H1 (cell line): ENCODE data around the gene NRN1. TPM values are rescaled to one million over a fixed set of nuclear protein-coding genes. Genes with fewer than 3 reads are reported as not detected.

Source experiments
- CEBPB ChIP-seq: IDR thresholded peaks from 2 replicates; pipeline ENCODE4 v1.6.1; 2012; ENCODE audit warnings: low read depth, low read length
- EGR1 ChIP-seq: IDR thresholded peaks from 2 replicates; pipeline ENCODE4 v1.6.1; 2011; ENCODE audit warnings: low read depth, low read length, borderline replicate concordance
- EP300 ChIP-seq, 2 experiments: IDR thresholded peaks; 1 replicate in 1 of 2; 2 replicates in 1 of 2; pipeline ENCODE4 v1.6.1; 2011 to 2012; ENCODE audit warnings: low read depth in 2 of 2, low read length in 2 of 2, mild to moderate bottlenecking in 2 of 2, borderline replicate concordance in 1 of 2, inconsistent platforms in 1 of 2, moderate library complexity in 1 of 2
- HDAC2 ChIP-seq, 2 experiments: fragments of 300-600 bp in 1 of 2; sonication (generic) in 1 of 2; IDR thresholded peaks; 2 replicates each; pipeline ENCODE4 v1.6.1; 2011 to 2012; ENCODE audit warnings: low read depth in 2 of 2, low read length in 2 of 2, mild to moderate bottlenecking in 2 of 2, moderate library complexity in 2 of 2, borderline replicate concordance in 1 of 2, inconsistent platforms in 1 of 2
- KDM4A ChIP-seq: IDR thresholded peaks from one replicate; pipeline ENCODE4 v1.7.1; 2012; ENCODE audit warnings: low read depth, mild to moderate bottlenecking, moderate library complexity, low read length, inconsistent platforms; ENCODE audit not compliant: severe bottlenecking
- KDM5A ChIP-seq: fragments of 200-600 bp; IDR thresholded peaks from 2 replicates; pipeline ENCODE4 v1.7.1; 2012; ENCODE audit warnings: mild to moderate bottlenecking, low read length, inconsistent platforms, mixed read lengths
- NANOG ChIP-seq: IDR thresholded peaks from 2 replicates; pipeline ENCODE4 v1.6.1; 2011; ENCODE audit warnings: low read length, low read depth, mild to moderate bottlenecking, inconsistent platforms; ENCODE audit not compliant: insufficient read depth, poor library complexity, severe bottlenecking
- NRF1 ChIP-seq: IDR thresholded peaks from 2 replicates; pipeline ENCODE4 v1.6.1; 2011; ENCODE audit warnings: mild to moderate bottlenecking, low read depth, low read length, improper control_type of control experiment
- POLR2A ChIP-seq, 2 experiments: IDR thresholded peaks; 1 replicate in 1 of 2; 2 replicates in 1 of 2; pipeline ENCODE4 v1.6.1; 2011; ENCODE audit warnings: low read depth in 2 of 2, low read length in 2 of 2, mild to moderate bottlenecking in 2 of 2; ENCODE audit errors: control extremely low read depth in 1 of 2
- POU5F1 ChIP-seq: IDR thresholded peaks from 2 replicates; pipeline ENCODE4 v1.6.1; 2011; ENCODE audit warnings: low read depth, mild to moderate bottlenecking, low read length, moderate library complexity
- SAP30 ChIP-seq: fragments of 300-600 bp; sonication (generic); IDR thresholded peaks from 2 replicates; pipeline ENCODE4 v1.7.1; 2012; ENCODE audit warnings: low read length, moderate library complexity, mild to moderate bottlenecking, inconsistent platforms; ENCODE audit not compliant: insufficient read depth, insufficient replicate concordance
- SIN3A ChIP-seq, 2 experiments: IDR thresholded peaks in 1 of 2; conservative IDR thresholded peaks in 1 of 2; 2 replicates each; pipeline ENCODE4 v1.6.1; 2011 to 2012; ENCODE audit warnings: low read length in 2 of 2, improper control_type of control experiment in 1 of 2, low read depth in 1 of 2, mild to moderate bottlenecking in 1 of 2
- SIRT6 ChIP-seq: IDR thresholded peaks from one replicate; pipeline ENCODE4 v1.7.1; 2012; ENCODE audit warnings: low read length, inconsistent platforms
- SIX5 ChIP-seq: IDR thresholded peaks from 2 replicates; pipeline ENCODE4 v1.6.1; 2011; ENCODE audit warnings: mild to moderate bottlenecking, low read depth, low read length
- SP4 ChIP-seq: IDR thresholded peaks from 2 replicates; pipeline ENCODE4 v1.6.1; 2012; ENCODE audit warnings: low read length, inconsistent platforms
- SRF ChIP-seq: IDR thresholded peaks from 2 replicates; pipeline ENCODE4 v1.6.1; 2011; ENCODE audit warnings: mild to moderate bottlenecking, low read depth, low read length, moderate library complexity
- TAF1 ChIP-seq: IDR thresholded peaks from 2 replicates; pipeline ENCODE4 v1.6.1; 2011; ENCODE audit warnings: mild to moderate bottlenecking, low read depth, low read length
- TCF12 ChIP-seq: IDR thresholded peaks from 2 replicates; pipeline ENCODE4 v1.6.1; 2011; ENCODE audit warnings: low read depth, mild to moderate bottlenecking, low read length
- polyA plus RNA-seq, 7 experiments: library from polyadenylated mRNA; depleted of rRNA in 3 of 7; stranded (reverse) in 5 of 7; unstranded in 2 of 7; fragments of >200 nt in 5 of 7; fragments of 200-250 nt in 2 of 7; gene quantifications; 1 replicate in 5 of 7; 2 replicates in 1 of 7; 4 replicates in 1 of 7; pipeline versions ENCODE4 v1.2.1 to v1.2.3, GENCODE V29; 2011 to 2013; ENCODE audit warnings: missing spikeins in 2 of 7, mixed read lengths in 2 of 7
- total RNA-seq: library from RNA; stranded (reverse); fragmentation: NEBNext Ultra II Directional; extraction: Animal tissue kit (Norgen Biotek cat#: 25700); gene quantifications from 2 replicates; pipeline ENCODE4 v1.2.1, GENCODE V29; 2021
- TF ChIP-seq, protein P1 (sequence below), 3 experiments: IDR thresholded peaks; 1 replicate in 2 of 3; 2 replicates in 1 of 3; pipeline versions ENCODE4 v1.5.1 to v1.6.1; 2011; ENCODE audit warnings: low read length in 3 of 3, mild to moderate bottlenecking in 3 of 3, inconsistent platforms in 2 of 3, low read depth in 1 of 3, moderate library complexity in 1 of 3; ENCODE audit not compliant: insufficient read depth in 1 of 3; ENCODE audit errors: control extremely low read depth in 1 of 3
- TF ChIP-seq, protein P2 (sequence below): IDR thresholded peaks from 2 replicates; pipeline ENCODE4 v1.6.1; 2012; ENCODE audit warnings: inconsistent platforms
- TF ChIP-seq, protein P3 (sequence below): IDR thresholded peaks from 2 replicates; pipeline ENCODE4 v1.6.1; 2011; ENCODE audit warnings: low read depth, mild to moderate bottlenecking, low read length; ENCODE audit not compliant: insufficient read depth

The NRN1 gene
- total and polyA plus RNA-seq, 2 of the 8 experiments (the other 6 are each of a cell fraction or from before 2014, with no cell fraction given): 0.06 to 0.26 TPM

DNA sequence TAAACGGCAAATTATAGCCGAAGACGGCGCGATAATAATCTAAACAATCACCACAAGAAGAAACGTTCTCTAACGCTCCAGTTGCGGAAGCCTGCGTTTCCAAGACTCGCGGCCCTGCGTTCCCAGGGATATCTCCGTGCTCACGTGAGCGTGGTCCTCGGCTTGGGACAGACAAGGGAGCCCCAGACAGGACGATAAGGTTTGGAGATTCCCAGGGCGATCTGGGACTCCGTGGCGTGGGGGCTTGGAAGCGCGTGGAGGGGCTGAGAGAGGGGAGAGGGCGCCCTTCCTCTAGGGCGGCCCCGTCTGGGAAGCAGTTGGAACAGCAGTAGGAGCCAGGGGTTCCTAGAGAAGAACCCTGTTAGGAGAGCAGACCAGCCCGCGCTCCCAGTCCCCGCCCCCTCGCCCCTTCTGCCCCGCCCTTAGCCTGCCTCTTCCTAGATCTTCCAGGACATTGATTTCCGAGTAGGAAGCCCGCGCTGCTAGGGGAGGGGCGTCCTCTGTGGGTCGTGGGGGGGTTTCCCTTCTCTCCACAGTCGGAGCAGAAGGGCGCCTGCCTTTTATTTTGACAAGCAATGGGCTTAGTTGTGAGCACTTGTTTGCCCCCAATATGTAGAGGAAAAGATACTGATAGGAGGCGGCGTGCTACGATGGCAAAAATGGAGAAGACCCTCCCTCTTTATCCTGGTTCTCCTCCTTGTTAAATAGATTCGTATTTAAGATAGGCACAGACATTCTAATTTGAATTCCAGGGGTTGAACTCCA, 10.6 kb downstream of the NRN1 start (continued):
- TF ChIP-seq, protein P1, sequence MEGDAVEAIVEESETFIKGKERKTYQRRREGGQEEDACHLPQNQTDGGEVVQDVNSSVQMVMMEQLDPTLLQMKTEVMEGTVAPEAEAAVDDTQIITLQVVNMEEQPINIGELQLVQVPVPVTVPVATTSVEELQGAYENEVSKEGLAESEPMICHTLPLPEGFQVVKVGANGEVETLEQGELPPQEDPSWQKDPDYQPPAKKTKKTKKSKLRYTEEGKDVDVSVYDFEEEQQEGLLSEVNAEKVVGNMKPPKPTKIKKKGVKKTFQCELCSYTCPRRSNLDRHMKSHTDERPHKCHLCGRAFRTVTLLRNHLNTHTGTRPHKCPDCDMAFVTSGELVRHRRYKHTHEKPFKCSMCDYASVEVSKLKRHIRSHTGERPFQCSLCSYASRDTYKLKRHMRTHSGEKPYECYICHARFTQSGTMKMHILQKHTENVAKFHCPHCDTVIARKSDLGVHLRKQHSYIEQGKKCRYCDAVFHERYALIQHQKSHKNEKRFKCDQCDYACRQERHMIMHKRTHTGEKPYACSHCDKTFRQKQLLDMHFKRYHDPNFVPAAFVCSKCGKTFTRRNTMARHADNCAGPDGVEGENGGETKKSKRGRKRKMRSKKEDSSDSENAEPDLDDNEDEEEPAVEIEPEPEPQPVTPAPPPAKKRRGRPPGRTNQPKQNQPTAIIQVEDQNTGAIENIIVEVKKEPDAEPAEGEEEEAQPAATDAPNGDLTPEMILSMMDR (IDR thresholded peaks at IDR 0.05; ENCODE audit: control extremely low read depth in 1 of 3, insufficient read depth in 1 of 3, low read depth in 1 of 3, low read length in 3 of 3): peak in 2 of 3 experiments; percentile 26 to 59; a peak in 2 of 4 replicates
- TF ChIP-seq CEBPB (no peak), POLR2A (IDR thresholded peaks at IDR 0.05; ENCODE audit: control extremely low read depth in 1 of 2, low read depth in 2 of 2, low read length in 2 of 2) (no peak), KDM4A (peak; percentile 76), SRF (no peak), SAP30 (no peak), NRF1 (no peak), SIX5 (no peak), SIN3A (conservative IDR thresholded peaks at IDR 0.05 in 1 of 2, IDR thresholded peaks at IDR 0.05 in 1 of 2; ENCODE audit: low read depth in 1 of 2, low read length in 2 of 2) (no peak; a peak in 1 of 4 replicates), KDM5A (no peak), EP300 (IDR thresholded peaks at IDR 0.05; ENCODE audit: borderline replicate concordance in 1 of 2, low read depth in 2 of 2, low read length in 2 of 2) (no peak), SIRT6 (no peak), HDAC2 (IDR thresholded peaks at IDR 0.05; ENCODE audit: borderline replicate concordance in 1 of 2, low read depth in 2 of 2, low read length in 2 of 2) (0 out of 4 replicates have a peak, but pooled peaks of 1 of the 2 experiments have one; percentile 36), EGR1 (no peak), TCF12 (no peak), POU5F1 (no peak), TAF1 (no peak), NANOG (no peak), SP4 (no peak)
- TF ChIP-seq, protein P2, sequence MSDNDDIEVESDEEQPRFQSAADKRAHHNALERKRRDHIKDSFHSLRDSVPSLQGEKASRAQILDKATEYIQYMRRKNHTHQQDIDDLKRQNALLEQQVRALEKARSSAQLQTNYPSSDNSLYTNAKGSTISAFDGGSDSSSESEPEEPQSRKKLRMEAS: peak; percentile 10; the same call in 1 of the 2 replicates
- TF ChIP-seq, protein P3, sequence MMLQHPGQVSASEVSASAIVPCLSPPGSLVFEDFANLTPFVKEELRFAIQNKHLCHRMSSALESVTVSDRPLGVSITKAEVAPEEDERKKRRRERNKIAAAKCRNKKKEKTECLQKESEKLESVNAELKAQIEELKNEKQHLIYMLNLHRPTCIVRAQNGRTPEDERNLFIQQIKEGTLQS: no peak
